Measurements from ENCODE around the gene ANP32E. TPM values are rescaled to one million over a fixed set of nuclear protein-coding genes. Genes with fewer than 3 reads are reported as not detected.
"Not testable (repeated sequence)": the region's sequence is repeated elsewhere in the genome, so short reads cannot be mapped to it uniquely, and the experiment has no call there.

ANP32E gene
- total and polyA plus RNA-seq, 4 donors: 8.8 to 41.5 (median 25.6) TPM

GRCh38 chr1:150233359-150234308, 2.3 kb downstream of the ANP32E start (continued):
- TF ChIP-seq ATF3 (IDR thresholded peaks at IDR 0.05) (no peak), REST (IDR thresholded peaks at IDR 0.05) (no peak), RXRA (IDR thresholded peaks at IDR 0.05) (no peak)

- H3K4me1 ChIP-seq (ENCODE audit: control insufficient read depth in 4 of 4, insufficient read depth in 4 of 4, low read length in 3 of 4): peaks cover 1 to 20% (median 6%) of the 10 kb centered on the region in 4 donors
- WGBS: 94% methylated on average over 10 of the region's 10 CpGs
- not testable (repeated sequence) for H3K36me3 ChIP-seq (ENCODE audit: control insufficient read depth in 4 of 4, insufficient read depth in 3 of 4, low read depth in 1 of 4, low read length in 3 of 4); DNase-seq (ENCODE audit: low spot score); H3K9ac ChIP-seq (ENCODE audit: low read depth in 1 of 2, low read length in 2 of 2); H3K4me3 ChIP-seq (ENCODE audit: low read depth in 1 of 3, low read length in 3 of 3); H3K9me3 ChIP-seq (ENCODE audit: control insufficient read depth in 4 of 4, low read length in 3 of 4); H3K27me3 ChIP-seq (ENCODE audit: control insufficient read depth in 4 of 4, insufficient read depth in 4 of 4, low read length in 3 of 4); H3K27ac ChIP-seq (ENCODE audit: low read depth in 1 of 2, low read length in 2 of 2)
These were observed 3.0 kb downstream of the ANP32E start for GRCh38 chr1:150232921-150233320.

- H3K36me3 ChIP-seq (ENCODE audit: control insufficient read depth in 4 of 4, insufficient read depth in 3 of 4, low read depth in 1 of 4, low read length in 3 of 4): peaks cover 6 to 34% (median 21%) of the 10 kb centered on the region in 4 donors
- WGBS: 98% methylated on average over 10 of the region's 10 CpGs
- H3K9ac ChIP-seq (ENCODE audit: low read depth in 1 of 2, low read length in 2 of 2); H3K27me3 ChIP-seq (ENCODE audit: control insufficient read depth in 4 of 4, insufficient read depth in 4 of 4, low read length in 3 of 4); DNase-seq (ENCODE audit: low spot score); H3K4me3 ChIP-seq (ENCODE audit: low read depth in 1 of 3, low read length in 3 of 3); H3K27ac ChIP-seq (ENCODE audit: low read depth in 1 of 2, low read length in 2 of 2); H3K9me3 ChIP-seq (ENCODE audit: control insufficient read depth in 4 of 4, low read length in 3 of 4); H3K4me1 ChIP-seq (ENCODE audit: control insufficient read depth in 4 of 4, insufficient read depth in 4 of 4, low read length in 3 of 4): not testable (repeated sequence)
These were observed 7.7 kb downstream of the ANP32E start for GRCh38 chr1:150228246-150228645.

- no peaks in the 10 kb centered on the region for H3K27me3 ChIP-seq (ENCODE audit: control insufficient read depth in 4 of 4, insufficient read depth in 4 of 4, low read length in 3 of 4)
- H3K27ac ChIP-seq (ENCODE audit: low read depth in 1 of 2, low read length in 2 of 2): no peak overlapping the region
- H3K9ac ChIP-seq (ENCODE audit: low read depth in 1 of 2, low read length in 2 of 2): no peak overlapping the region
- no peak for DNase-seq (ENCODE audit: low spot score)
- no peaks in the 10 kb centered on the region for H3K4me1 ChIP-seq (ENCODE audit: control insufficient read depth in 4 of 4, insufficient read depth in 4 of 4, low read length in 3 of 4)
- H3K9me3 ChIP-seq (ENCODE audit: control insufficient read depth in 4 of 4, low read length in 3 of 4): no peaks in the 10 kb centered on the region
- H3K4me3 ChIP-seq (ENCODE audit: low read depth in 1 of 3, low read length in 3 of 3): no peak overlapping the region
- H3K36me3 ChIP-seq (ENCODE audit: control insufficient read depth in 4 of 4, insufficient read depth in 3 of 4, low read depth in 1 of 4, low read length in 3 of 4): peaks cover 7 to 34% (median 22%) of the 10 kb centered on the region in 4 donors
- TF ChIP-seq HNF4G (IDR thresholded peaks at IDR 0.05): no peak
- TF ChIP-seq CTCF (IDR thresholded peaks at IDR 0.05; ENCODE audit: low read depth, low read length, missing input control): no peak
- no peak for TF ChIP-seq ZBTB33 (IDR thresholded peaks at IDR 0.05)
- TF ChIP-seq REST (IDR thresholded peaks at IDR 0.05): no peak
- TF ChIP-seq FOXA1 (IDR thresholded peaks at IDR 0.05): no peak
- no peak for TF ChIP-seq EGR1 (IDR thresholded peaks at IDR 0.05; ENCODE audit: low read depth in 2 of 2)
- no peak for TF ChIP-seq RAD21 (IDR thresholded peaks at IDR 0.05)
- TF ChIP-seq MAX (IDR thresholded peaks at IDR 0.05): no peak
- no peak for TF ChIP-seq TAF1 (conservative IDR thresholded peaks at IDR 0.05)
- no peak for TF ChIP-seq ATF3 (IDR thresholded peaks at IDR 0.05)
These were observed 8.7 kb downstream of the ANP32E start for GRCh38 chr1:150227228-150227627.

Data from liver (tissue), 9 donors.